Spleen (tissue), 7 donors: ENCODE measurements around the gene PADI4.

Experiments
- POLR2AphosphoS5 ChIP-seq, 3 donors: sonication (generic); formaldehyde crosslinking; IDR thresholded peaks; one replicate each; pipeline ENCODE4 v1.5.1; 2017; ENCODE audit warnings: antibody characterized with exemption in 3 of 3
- TF ChIP-seq, protein P1 (sequence below), 11 experiments: fragments of 200-600 bp in 7 of 11; fragments of 450-650 bp in 4 of 11; sonication (generic) in 4 of 11; IDR thresholded peaks in 8 of 11; conservative IDR thresholded peaks in 3 of 11; 1 replicate in 7 of 11; 2 replicates in 4 of 11; pipeline versions ENCODE4 v1.4.0 to v1.8.0; 2016 to 2021; ENCODE audit warnings: antibody characterized with exemption in 11 of 11, inconsistent platforms in 4 of 11, mild to moderate bottlenecking in 1 of 11
- donor health status: DM: no; HTN: no; CAD: no; lungs with moderate emphysema.
- donor health status: DM: no; HTN: no; CAD: no.
- donor health status: DM: no; HTN: no; CAD: no.

DNA sequence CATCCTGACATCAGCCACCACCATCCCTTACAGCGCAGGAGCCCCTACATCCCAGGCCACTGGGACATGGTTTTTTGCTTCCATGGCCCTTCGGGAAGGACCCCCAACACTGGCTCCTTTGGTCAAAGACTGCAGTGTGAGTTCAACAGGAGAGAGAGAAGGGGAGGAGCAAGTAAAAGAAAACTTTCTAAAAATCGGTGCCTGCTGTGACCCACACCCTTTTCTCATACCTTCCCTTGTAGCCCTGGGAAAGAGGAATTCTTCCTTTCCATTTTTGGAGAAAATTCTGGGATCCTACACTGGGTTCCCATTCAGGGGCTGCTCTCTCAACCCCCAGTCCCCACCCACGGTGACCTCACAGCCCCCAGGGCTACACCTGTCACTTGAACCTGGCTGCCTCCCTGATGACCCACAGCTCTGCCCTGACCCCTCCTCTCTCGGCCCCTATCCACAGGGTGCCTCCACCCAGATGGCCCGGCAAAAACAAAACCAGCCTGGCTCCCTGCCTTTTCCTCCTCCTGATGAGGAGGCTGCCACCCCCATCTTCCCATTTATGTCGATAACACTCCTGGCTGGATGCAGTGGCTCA is 7.6 kb downstream of the PADI4 start:
- TF ChIP-seq, protein P1, sequence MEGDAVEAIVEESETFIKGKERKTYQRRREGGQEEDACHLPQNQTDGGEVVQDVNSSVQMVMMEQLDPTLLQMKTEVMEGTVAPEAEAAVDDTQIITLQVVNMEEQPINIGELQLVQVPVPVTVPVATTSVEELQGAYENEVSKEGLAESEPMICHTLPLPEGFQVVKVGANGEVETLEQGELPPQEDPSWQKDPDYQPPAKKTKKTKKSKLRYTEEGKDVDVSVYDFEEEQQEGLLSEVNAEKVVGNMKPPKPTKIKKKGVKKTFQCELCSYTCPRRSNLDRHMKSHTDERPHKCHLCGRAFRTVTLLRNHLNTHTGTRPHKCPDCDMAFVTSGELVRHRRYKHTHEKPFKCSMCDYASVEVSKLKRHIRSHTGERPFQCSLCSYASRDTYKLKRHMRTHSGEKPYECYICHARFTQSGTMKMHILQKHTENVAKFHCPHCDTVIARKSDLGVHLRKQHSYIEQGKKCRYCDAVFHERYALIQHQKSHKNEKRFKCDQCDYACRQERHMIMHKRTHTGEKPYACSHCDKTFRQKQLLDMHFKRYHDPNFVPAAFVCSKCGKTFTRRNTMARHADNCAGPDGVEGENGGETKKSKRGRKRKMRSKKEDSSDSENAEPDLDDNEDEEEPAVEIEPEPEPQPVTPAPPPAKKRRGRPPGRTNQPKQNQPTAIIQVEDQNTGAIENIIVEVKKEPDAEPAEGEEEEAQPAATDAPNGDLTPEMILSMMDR (IDR thresholded peaks at IDR 0.05 in 8 of 11, conservative IDR thresholded peaks at IDR 0.05 in 3 of 11), result no peak
- TF ChIP-seq POLR2AphosphoS5 (IDR thresholded peaks at IDR 0.05), result no peak
